ENCODE data around the gene ANO3.
A peak's percentile ranks its signal among the peaks of the same experiment; 100 is the strongest.

Gene ANO3

GRCh38 chr11:26556582-26556981 is 224.7 kb downstream of the ANO3 start:
- no peak for TF ChIP-seq CTCF (IDR thresholded peaks at IDR 0.05; ENCODE audit: low read depth, low read length)
- H3K4me3 ChIP-seq (replicated peaks in 1 of 2; ENCODE audit: low read depth in 2 of 2, low read length in 2 of 2): no peak overlapping the region
- DNase-seq (ENCODE audit: low read depth in 2 of 2): no peak

- DNase-seq (ENCODE audit: low read depth in 2 of 2): peak in 1 of 2 donors; percentile 4
- TF ChIP-seq CTCF (IDR thresholded peaks at IDR 0.05; ENCODE audit: low read depth, low read length): no peak
These were observed 225.7 kb downstream of the ANO3 start for GRCh38 chr11:26557666-26558065.

GRCh38 chr11:26558190-26558589 is 226.3 kb downstream of the ANO3 start:
- no peak overlapping the region for H3K4me3 ChIP-seq (replicated peaks in 1 of 2; ENCODE audit: low read depth in 2 of 2, low read length in 2 of 2)
- DNase-seq (ENCODE audit: low read depth in 2 of 2): no peak
- TF ChIP-seq CTCF (IDR thresholded peaks at IDR 0.05; ENCODE audit: low read depth, low read length): no peak

More at GRCh38 chr11:26557666-26558065, 225.7 kb downstream of the ANO3 start:
- H3K4me3 ChIP-seq (replicated peaks in 1 of 2; ENCODE audit: low read depth in 2 of 2, low read length in 2 of 2): no peak overlapping the region

GRCh38 chr11:26569646-26570045 is 237.7 kb downstream of the ANO3 start:
- no peak overlapping the region for H3K4me3 ChIP-seq (replicated peaks in 1 of 2; ENCODE audit: low read depth in 2 of 2, low read length in 2 of 2)
- no peak for DNase-seq (ENCODE audit: low read depth in 2 of 2)
- TF ChIP-seq CTCF (IDR thresholded peaks at IDR 0.05; ENCODE audit: low read depth, low read length): no peak

GRCh38 chr11:26571861-26572654 is 240.1 kb downstream of the ANO3 start, which contains the start of gene MUC15:
MUC15 (minus strand) TSS chr11:26572263; CDS start chr11:26567094, 5,169 bp downstream.
- no peak for DNase-seq (ENCODE audit: low read depth in 2 of 2)
- H3K4me3 ChIP-seq (replicated peaks in 1 of 2; ENCODE audit: low read depth in 2 of 2, low read length in 2 of 2): no peak within 1 kb of the TSS
- no peak for TF ChIP-seq CTCF (IDR thresholded peaks at IDR 0.05; ENCODE audit: low read depth, low read length)

- TF ChIP-seq CTCF (IDR thresholded peaks at IDR 0.05; ENCODE audit: low read depth, low read length): no peak
- DNase-seq (ENCODE audit: low read depth in 2 of 2): no peak
- H3K4me3 ChIP-seq (replicated peaks in 1 of 2; ENCODE audit: low read depth in 2 of 2, low read length in 2 of 2): no peak overlapping the region
These were observed 241.0 kb downstream of the ANO3 start for GRCh38 chr11:26572770-26573402.
